Adrenal gland (tissue), 5 donors: ENCODE results near the gene EIF2A.

ENCODE experiments used
- POLR2A ChIP-seq, 2 donors: fragments of 450-650 bp; IDR thresholded peaks; one replicate each; pipeline ENCODE4 v1.6.1; 2017; ENCODE audit warnings: antibody characterized with exemption in 2 of 2, mild to moderate bottlenecking in 2 of 2, moderate library complexity in 1 of 2
- TF ChIP-seq, protein P1 (sequence below), 6 experiments: fragments of 450-650 bp in 4 of 6; fragments of 200-600 bp in 2 of 6; sonication (generic) in 1 of 6; IDR thresholded peaks; 1 replicate in 5 of 6; 2 replicates in 1 of 6; pipeline versions ENCODE4 v1.5.1 to v1.8.0; 2016 to 2021; ENCODE audit warnings: antibody characterized with exemption in 6 of 6, mild to moderate bottlenecking in 2 of 6, moderate library complexity in 1 of 6
- donor health status: DM: no; HTN: no; CAD: no.

DNA sequence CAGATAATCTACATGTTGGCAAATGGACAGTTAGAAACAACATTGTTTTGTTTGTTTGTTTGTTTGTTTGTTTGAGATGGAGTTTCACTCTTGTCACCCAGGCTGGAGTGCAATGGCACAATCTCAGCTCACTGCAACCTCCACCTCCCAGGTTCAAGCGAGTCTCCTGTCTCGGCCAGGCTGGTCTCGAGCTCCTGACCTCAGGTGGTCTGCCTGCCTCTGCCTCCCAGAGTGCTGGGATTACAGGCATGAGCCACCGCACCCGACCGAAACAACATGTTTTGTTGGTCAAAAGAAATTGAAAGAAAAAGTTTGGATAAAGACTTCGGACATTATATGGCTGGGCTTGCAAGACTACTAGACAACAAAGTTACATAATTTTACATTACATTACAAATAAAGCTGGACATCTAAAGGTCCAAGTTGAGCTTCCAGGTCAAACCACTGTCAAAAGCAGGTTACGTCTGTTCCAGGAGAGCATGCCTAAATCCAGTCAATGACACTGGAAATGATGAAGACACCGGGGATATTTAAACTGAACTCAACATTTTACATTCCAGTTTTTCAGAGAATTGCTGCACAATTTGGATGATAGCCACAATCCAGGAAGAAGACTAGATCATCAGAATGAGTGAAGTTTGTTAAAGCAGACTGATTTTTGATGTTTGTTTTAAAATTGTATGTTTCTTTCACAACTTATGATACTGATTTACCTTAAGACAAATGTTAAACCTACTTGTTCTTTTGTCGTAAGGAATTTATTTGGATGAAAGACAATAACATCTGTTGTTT lies 18.9 kb upstream of the EIF2A start:
- no peak for TF ChIP-seq POLR2A (IDR thresholded peaks at IDR 0.05)
- TF ChIP-seq, protein P1, sequence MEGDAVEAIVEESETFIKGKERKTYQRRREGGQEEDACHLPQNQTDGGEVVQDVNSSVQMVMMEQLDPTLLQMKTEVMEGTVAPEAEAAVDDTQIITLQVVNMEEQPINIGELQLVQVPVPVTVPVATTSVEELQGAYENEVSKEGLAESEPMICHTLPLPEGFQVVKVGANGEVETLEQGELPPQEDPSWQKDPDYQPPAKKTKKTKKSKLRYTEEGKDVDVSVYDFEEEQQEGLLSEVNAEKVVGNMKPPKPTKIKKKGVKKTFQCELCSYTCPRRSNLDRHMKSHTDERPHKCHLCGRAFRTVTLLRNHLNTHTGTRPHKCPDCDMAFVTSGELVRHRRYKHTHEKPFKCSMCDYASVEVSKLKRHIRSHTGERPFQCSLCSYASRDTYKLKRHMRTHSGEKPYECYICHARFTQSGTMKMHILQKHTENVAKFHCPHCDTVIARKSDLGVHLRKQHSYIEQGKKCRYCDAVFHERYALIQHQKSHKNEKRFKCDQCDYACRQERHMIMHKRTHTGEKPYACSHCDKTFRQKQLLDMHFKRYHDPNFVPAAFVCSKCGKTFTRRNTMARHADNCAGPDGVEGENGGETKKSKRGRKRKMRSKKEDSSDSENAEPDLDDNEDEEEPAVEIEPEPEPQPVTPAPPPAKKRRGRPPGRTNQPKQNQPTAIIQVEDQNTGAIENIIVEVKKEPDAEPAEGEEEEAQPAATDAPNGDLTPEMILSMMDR (IDR thresholded peaks at IDR 0.05): no peak
